GM21381 (cell line): ENCODE results near the gene SDHAF3.
A peak's percentile ranks its signal among the peaks of the same experiment; 100 is the strongest.

Source experiments
- ATAC-seq: cut with Tn5 transposase; IDR thresholded peaks from one replicate; pipeline ENCODE4 v1.9.1; 2021; ENCODE audit warnings: mild to moderate bottlenecking, moderate library complexity; ENCODE audit not compliant: unreplicated experiment

SDHAF3 gene

DNA sequence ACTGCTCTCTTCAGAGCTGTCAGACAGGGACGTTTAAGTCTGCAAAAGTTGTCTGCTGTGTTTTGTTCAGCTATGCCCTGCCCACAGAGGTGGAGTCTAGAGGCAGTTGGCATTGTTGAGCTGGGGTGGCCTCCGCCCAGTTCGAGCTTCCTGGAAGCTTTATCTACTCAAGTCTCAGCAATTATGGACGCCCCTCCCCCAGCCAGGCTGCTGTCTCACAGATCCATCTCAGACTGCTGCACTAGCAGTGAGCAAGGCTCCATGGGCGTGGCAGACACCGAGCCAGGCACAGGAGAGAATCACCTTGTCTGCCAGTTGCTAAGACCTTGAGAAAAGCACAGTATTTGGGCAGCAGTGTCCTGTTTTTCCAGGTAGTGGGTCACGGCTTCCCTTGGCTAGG, 98.1 kb downstream of the SDHAF3 start:
- ATAC-seq = no peak

GRCh38 chr7:97218767-97219166, 101.3 kb downstream of the SDHAF3 start:
- no peak for ATAC-seq

GRCh38 chr7:97219237-97219636, 101.7 kb downstream of the SDHAF3 start:
- no peak for ATAC-seq

DNA sequence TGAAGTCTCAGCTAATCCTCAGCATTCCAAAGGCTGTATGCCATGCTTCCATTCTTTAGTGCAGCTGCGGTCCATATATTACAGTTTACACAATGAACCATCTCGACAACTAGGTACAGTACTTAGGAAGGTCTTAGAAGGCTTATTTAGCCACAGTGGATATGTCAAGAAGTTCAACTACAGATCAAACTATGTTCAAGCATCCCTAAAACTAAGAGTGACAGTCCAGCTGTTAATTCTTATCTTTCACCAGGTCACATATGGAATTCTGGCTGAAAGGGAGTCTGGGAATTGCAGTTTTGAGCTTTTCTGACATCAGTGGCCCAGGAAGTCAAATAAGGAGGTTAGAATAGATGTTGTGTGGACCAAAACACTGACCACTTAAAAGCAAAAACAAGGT, 106.8 kb downstream of the SDHAF3 start:
- no peak for ATAC-seq

DNA sequence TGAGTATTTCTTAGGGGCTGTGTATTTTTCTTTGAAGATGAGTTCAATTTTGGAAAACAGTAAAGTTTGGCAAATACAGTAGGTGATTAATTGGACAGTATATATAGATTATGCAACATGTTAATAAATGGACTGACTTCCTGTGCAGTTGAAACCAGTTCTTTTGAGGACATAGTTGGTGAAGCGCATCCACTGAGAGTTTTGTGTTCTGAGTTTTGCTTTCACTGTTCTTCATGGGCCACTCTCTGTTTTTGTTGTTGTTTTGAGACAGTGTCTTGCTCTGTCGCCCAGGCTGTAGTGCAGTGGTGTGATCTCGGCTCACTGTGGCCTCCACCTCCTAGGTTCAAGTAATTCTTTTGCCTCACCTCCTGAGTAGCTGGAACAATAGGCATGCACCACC, 109.0 kb downstream of the SDHAF3 start:
- peak; percentile 62 for ATAC-seq
